ENCODE results near the gene ZNF536. TPM values are rescaled to one million over a fixed set of nuclear protein-coding genes. Genes with fewer than 3 reads are reported as not detected.

ZNF536 gene
- total and polyA plus RNA-seq, 10 of the 15 experiments (the other 5 are each of a cell fraction or from before 2014, with no cell fraction given): not detected

DNA sequence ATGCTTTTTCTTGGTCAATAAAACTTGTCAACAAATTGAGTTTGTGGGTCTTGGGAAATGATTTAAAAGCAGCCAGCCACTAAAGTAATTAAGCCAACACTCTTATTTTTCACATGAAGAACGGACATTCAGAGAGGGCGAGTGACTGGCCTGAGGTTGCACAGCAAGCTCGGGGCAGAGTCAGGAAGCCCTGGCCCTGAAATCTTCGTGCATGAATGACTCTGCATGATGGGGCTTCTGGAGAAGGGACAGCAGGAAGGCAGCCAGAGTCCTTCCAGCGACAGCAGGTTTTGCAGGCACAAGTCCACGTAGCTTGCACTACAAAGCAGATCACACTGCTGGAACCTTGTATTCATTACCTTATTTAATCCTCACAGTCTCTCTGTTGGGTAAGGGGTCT, 232.5 kb downstream of the ZNF536 start:
- H3K9me3 ChIP-seq (replicated peaks; ENCODE audit: control insufficient read depth, insufficient read depth, low read length): no peaks in the 10 kb centered on the region
- no peak for FAIRE-seq
- H3K4me3 ChIP-seq: no peak overlapping the region
- no peaks in the 10 kb centered on the region for H3K36me3 ChIP-seq (ENCODE audit: control insufficient read depth in 2 of 2, insufficient read depth in 2 of 2, low read length in 1 of 2)
- ChIA-PET CTCF (no interaction called here), SMC1A (ENCODE audit: uncharacterized antibody, unreplicated experiment) (no interaction called here), POLR2A (no interaction called here), RAD21 (ENCODE audit: unreplicated experiment) (no interaction called here)
- H3K4me2 ChIP-seq (ENCODE audit: control insufficient read depth, insufficient read depth): no peak overlapping the region
- ATAC-seq: no peak
- in situ Hi-C loops (cut with MboI) (no loop called here), intact Hi-C loops (cut with micrococcal nuclease; ENCODE audit: unreplicated experiment) (no loop called here)
- H3K27me3 ChIP-seq (replicated peaks in 1 of 2; ENCODE audit: control insufficient read depth in 2 of 2, insufficient read depth in 2 of 2, low read length in 1 of 2): no peaks in the 10 kb centered on the region
- no TSS peak for BruUV-seq (replicated peaks)
- TF ChIP-seq NFYA (IDR thresholded peaks at IDR 0.05; ENCODE audit: borderline replicate concordance, low read depth, low read length): no peak
- TF ChIP-seq STAT1 (conservative IDR thresholded peaks at IDR 0.05): no peak
- TF ChIP-seq CREB1 (IDR thresholded peaks at IDR 0.05; ENCODE audit: low read depth): no peak
- TF ChIP-seq, protein P1, sequence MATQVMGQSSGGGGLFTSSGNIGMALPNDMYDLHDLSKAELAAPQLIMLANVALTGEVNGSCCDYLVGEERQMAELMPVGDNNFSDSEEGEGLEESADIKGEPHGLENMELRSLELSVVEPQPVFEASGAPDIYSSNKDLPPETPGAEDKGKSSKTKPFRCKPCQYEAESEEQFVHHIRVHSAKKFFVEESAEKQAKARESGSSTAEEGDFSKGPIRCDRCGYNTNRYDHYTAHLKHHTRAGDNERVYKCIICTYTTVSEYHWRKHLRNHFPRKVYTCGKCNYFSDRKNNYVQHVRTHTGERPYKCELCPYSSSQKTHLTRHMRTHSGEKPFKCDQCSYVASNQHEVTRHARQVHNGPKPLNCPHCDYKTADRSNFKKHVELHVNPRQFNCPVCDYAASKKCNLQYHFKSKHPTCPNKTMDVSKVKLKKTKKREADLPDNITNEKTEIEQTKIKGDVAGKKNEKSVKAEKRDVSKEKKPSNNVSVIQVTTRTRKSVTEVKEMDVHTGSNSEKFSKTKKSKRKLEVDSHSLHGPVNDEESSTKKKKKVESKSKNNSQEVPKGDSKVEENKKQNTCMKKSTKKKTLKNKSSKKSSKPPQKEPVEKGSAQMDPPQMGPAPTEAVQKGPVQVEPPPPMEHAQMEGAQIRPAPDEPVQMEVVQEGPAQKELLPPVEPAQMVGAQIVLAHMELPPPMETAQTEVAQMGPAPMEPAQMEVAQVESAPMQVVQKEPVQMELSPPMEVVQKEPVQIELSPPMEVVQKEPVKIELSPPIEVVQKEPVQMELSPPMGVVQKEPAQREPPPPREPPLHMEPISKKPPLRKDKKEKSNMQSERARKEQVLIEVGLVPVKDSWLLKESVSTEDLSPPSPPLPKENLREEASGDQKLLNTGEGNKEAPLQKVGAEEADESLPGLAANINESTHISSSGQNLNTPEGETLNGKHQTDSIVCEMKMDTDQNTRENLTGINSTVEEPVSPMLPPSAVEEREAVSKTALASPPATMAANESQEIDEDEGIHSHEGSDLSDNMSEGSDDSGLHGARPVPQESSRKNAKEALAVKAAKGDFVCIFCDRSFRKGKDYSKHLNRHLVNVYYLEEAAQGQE (IDR thresholded peaks at IDR 0.05; ENCODE audit: low read depth, low read length): no peak
- TF ChIP-seq NR2F1 (conservative IDR thresholded peaks at IDR 0.05): no peak
- TF ChIP-seq JUND (IDR thresholded peaks at IDR 0.05; ENCODE audit: low read depth, low read length): no peak
- no peak for TF ChIP-seq KLF5 (IDR thresholded peaks at IDR 0.05; ENCODE audit: partially characterized antibody)
- no peak for TF ChIP-seq RCOR1 (conservative IDR thresholded peaks at IDR 0.05; ENCODE audit: low read depth, low read length)
- no peak for TF ChIP-seq SIX5 (IDR thresholded peaks at IDR 0.05; ENCODE audit: low read depth, low read length, severe bottlenecking)
- no peak for TF ChIP-seq FOS (IDR thresholded peaks at IDR 0.05; ENCODE audit: borderline replicate concordance, extremely low read depth, insufficient read length)
- no peak for TF ChIP-seq CHD2 (IDR thresholded peaks at IDR 0.05; ENCODE audit: borderline replicate concordance, low read depth, low read length)
- TF ChIP-seq, protein P2, sequence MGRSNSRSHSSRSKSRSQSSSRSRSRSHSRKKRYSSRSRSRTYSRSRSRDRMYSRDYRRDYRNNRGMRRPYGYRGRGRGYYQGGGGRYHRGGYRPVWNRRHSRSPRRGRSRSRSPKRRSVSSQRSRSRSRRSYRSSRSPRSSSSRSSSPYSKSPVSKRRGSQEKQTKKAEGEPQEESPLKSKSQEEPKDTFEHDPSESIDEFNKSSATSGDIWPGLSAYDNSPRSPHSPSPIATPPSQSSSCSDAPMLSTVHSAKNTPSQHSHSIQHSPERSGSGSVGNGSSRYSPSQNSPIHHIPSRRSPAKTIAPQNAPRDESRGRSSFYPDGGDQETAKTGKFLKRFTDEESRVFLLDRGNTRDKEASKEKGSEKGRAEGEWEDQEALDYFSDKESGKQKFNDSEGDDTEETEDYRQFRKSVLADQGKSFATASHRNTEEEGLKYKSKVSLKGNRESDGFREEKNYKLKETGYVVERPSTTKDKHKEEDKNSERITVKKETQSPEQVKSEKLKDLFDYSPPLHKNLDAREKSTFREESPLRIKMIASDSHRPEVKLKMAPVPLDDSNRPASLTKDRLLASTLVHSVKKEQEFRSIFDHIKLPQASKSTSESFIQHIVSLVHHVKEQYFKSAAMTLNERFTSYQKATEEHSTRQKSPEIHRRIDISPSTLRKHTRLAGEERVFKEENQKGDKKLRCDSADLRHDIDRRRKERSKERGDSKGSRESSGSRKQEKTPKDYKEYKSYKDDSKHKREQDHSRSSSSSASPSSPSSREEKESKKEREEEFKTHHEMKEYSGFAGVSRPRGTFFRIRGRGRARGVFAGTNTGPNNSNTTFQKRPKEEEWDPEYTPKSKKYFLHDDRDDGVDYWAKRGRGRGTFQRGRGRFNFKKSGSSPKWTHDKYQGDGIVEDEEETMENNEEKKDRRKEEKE (IDR thresholded peaks at IDR 0.05): no peak
- TF ChIP-seq MYC (IDR thresholded peaks at IDR 0.05; ENCODE audit: insufficient read depth, insufficient read length, insufficient replicate concordance, low read length, severe bottlenecking): no peak
- TF ChIP-seq, protein P3, sequence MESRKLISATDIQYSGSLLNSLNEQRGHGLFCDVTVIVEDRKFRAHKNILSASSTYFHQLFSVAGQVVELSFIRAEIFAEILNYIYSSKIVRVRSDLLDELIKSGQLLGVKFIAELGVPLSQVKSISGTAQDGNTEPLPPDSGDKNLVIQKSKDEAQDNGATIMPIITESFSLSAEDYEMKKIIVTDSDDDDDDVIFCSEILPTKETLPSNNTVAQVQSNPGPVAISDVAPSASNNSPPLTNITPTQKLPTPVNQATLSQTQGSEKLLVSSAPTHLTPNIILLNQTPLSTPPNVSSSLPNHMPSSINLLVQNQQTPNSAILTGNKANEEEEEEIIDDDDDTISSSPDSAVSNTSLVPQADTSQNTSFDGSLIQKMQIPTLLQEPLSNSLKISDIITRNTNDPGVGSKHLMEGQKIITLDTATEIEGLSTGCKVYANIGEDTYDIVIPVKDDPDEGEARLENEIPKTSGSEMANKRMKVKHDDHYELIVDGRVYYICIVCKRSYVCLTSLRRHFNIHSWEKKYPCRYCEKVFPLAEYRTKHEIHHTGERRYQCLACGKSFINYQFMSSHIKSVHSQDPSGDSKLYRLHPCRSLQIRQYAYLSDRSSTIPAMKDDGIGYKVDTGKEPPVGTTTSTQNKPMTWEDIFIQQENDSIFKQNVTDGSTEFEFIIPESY (IDR thresholded peaks at IDR 0.05): no peak
- no peak for TF ChIP-seq TCF7 (IDR thresholded peaks at IDR 0.05; ENCODE audit: borderline replicate concordance)
- no peak for TF ChIP-seq PAX5 (IDR thresholded peaks at IDR 0.05; ENCODE audit: borderline replicate concordance, low read depth, low read length)
- TF ChIP-seq, protein P4, sequence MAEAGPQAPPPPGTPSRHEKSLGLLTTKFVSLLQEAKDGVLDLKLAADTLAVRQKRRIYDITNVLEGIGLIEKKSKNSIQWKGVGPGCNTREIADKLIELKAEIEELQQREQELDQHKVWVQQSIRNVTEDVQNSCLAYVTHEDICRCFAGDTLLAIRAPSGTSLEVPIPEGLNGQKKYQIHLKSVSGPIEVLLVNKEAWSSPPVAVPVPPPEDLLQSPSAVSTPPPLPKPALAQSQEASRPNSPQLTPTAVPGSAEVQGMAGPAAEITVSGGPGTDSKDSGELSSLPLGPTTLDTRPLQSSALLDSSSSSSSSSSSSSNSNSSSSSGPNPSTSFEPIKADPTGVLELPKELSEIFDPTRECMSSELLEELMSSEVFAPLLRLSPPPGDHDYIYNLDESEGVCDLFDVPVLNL (IDR thresholded peaks at IDR 0.05; ENCODE audit: low read depth, low read length): no peak
- no peaks in the 10 kb centered on the region for H3K79me2 ChIP-seq (ENCODE audit: control insufficient read depth, insufficient read depth, low read length)
- WGBS (ENCODE audit: insufficient coverage, insufficient replicate concordance, low lambda C conversion rate, missing lambda C conversion rate): 9% methylated on average over 6 of the region's 6 CpGs
- no peaks in the 10 kb centered on the region for H4K20me1 ChIP-seq (ENCODE audit: control insufficient read depth, insufficient read depth)
- no peak overlapping the region for H3K9ac ChIP-seq (ENCODE audit: control insufficient read depth, insufficient read depth, low read length)
- no peak overlapping the region for H2AFZ ChIP-seq (ENCODE audit: control insufficient read depth, low read depth, low read length)
- no peak for DNase-seq (ENCODE audit: low read depth, low spot score)
- no peak overlapping the region for H3K27ac ChIP-seq (ENCODE audit: control insufficient read depth, insufficient read depth)
- H3K4me1 ChIP-seq (ENCODE audit: control insufficient read depth, insufficient read depth, low read length): no peaks in the 10 kb centered on the region
